HG03432 (cell line): ENCODE results near the gene CDH4.

Experiments used
- ATAC-seq: cut with Tn5 transposase; IDR thresholded peaks from one replicate; pipeline ENCODE4 v1.9.1; 2021; ENCODE audit warnings: mild to moderate bottlenecking, moderate library complexity; ENCODE audit not compliant: unreplicated experiment

Gene CDH4

DNA sequence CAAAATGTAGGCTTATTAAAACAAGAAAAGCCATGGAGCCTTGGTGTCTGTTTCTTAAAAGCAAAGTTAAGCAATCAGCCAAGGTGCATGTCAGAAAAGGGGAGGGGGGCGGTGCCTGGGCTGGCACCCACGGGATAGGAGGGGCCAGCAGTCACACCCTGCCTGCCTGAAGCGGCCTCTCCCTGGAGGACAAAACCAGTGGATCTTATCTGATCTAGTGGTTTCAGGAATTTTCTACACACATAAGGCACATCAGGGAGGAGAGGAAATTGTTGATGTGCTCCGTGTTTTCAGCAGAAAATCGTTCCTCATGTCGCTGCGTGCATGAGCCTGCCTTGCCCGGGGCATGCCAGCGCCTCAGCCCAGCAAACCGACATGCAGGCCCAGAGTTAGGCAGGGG, 537.3 kb downstream of the CDH4 start:
- ATAC-seq, result no peak

DNA sequence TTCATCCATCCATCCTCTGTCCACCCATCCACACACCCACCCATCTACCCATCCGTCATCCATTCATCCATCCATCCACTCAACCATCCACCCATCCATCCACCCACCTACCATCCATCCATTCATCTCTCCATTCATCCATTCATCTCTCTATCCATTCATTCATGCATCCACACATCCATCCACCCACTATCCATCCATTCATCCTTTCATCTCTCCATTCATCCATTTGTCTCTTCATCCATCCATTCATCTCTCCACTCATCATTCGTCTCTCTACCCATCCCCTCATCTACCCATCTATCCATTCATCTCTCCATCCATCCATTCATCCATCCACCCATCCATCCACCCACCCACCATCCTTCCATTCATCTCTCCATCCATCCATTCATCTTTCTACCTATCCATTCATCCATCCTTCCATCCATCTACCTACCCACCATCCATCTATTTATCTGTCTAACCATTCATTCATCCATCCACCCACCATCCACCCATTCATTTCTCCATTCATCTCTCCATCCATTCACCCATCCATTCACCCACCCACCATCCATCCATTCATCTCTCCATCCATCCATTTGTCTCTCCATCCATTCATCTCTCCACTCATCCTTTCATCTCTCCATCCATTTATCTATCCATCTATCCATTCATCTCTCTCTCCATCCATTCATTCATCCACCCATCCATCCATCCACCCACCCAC, 538.2 kb downstream of the CDH4 start:
- no peak for ATAC-seq

DNA sequence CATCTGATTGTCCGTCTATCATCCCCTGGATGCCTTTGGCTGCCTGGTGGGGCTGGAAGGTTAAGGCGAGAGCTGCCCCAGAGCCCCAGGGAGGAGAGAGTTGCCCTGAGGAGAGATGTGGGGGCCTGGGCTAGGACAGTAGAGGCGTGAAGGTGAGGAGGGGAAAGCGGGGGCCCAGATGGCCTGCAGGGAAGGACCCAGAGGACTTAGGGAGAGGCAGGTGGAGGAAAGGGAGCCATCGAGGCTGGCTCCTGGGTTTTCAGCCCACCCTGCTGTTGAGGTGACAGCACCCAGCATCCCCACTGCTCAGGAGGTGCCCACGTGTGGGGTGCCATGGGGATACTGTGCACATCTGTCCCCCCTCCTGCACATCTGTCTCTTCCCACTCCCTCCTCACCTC, 539.9 kb downstream of the CDH4 start:
- ATAC-seq, result no peak

DNA sequence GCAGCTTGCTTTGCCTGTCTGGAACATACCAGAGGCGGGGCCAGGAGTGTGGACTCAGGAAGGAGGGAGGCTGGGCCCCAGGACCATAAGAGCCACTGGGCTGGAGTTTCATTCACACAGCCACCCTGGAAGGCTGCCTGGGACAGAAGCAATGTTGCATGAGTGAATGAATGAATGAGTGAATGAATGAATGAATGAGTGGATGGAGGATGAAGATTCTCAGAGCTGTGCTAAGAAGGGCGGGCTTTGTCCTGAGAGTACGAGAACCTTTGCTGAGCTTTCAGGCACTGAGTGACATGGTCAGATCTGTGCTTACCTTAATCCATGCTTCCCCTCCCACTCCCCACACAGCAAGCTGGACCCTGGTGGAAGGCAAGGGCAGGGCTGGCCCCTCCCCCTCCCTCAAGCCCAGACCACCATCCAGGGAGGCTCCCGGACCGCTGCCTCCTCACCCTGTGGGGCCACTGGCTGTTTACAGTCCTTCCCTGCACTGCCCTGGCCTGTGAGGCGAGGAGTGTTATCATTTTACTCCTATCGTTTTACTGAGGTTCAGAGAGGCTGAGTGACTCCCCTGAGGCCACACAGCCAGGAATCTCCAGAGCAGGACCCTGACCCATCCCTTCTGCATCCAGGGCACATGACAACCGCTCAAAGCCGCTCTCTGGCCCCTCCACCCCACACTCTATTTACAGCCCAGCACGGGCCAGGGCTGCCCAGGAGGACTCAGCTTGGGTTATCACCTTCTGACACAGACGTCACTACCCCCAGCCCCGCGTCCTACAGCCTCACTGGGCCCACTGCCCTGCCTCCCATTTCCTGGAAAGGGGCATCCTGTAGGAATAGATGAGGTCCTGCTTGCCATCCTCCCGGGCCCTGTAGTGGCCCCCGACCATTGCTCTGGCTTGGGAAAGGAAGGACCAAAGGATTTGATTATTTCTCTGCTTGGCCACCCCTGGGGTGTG, 543.9 kb downstream of the CDH4 start:
- no peak for ATAC-seq

DNA sequence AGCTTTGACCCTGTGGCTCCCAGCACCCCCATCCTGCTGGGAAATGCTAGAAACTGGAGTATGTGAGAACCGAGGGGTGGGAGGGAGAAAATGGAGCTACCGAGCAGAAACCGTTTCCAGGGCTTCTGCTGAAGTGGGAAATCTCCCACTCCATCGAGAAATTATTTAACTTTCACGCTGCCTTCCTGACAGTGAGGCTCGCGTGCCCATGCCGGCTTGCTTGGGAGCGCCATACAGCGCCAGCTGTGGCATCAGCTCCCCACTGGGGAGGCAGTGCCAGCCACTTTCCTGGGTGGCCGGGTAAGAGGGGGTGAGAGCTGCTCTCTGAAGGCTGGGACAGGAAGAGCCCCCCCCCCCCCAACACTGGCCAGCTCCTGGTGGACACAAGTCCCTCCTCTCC, 544.7 kb downstream of the CDH4 start:
- no peak for ATAC-seq

DNA sequence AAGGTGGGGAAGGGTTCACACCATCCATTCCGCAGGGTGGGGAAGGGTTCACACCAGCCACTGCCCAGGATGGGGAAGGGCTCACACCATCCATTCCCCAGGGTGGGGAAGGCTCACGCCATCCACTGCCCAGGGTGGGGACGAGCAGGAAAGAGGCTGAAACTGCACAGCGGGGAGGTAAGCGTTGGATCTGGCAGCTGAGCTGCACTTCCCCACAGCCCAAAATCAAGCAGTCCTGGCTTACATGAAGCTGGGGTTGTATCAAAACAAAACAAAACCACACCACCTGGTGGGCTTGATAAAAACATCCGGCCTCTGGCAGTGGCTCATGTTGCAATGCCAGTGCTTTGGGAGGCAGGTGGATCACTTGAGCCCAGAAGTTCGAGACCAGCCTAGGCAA, 545.1 kb downstream of the CDH4 start:
- ATAC-seq, result no peak

DNA sequence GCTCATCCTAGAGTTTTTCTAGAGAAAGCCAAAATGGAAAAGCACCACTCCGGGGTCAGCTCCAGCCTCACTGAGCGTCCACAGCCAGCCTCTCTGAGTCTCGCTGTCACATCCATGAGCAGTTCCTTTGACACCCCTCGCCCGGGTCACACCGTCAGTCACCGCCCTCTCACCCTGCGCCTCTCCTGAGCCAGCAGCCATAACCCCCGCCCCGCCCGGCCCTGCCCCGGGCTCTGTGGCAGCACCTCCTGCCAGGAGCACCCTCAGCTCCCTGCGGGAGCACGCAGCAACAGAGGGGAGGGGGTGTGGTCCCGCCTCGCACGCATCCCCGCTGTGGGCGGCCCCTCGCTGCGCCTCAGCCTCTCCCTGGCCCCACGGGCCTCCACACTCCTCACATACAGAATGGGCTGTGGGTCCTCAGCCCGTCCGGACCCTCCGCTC, 545.9 kb downstream of the CDH4 start:
- no peak for ATAC-seq

DNA sequence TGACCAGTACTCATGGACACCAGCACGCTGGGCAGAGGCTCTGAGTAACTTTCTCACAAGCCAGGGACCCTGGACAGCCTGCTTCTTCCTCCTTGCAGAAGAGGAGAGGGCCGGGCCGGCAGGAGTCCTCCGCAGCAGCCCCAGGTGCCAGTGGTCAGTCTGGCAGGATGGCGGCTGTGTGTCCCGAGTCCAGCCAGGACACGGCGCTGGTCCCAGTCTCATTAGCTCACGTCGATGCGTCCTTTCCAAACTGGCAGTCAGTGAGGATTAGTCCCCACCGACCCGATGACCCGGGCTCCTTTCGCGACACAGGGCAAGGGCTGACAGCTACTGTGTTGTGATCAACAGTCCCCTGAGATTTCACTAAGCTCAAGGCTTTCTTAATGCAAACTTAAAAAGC, 546.6 kb downstream of the CDH4 start:
- no peak for ATAC-seq

DNA sequence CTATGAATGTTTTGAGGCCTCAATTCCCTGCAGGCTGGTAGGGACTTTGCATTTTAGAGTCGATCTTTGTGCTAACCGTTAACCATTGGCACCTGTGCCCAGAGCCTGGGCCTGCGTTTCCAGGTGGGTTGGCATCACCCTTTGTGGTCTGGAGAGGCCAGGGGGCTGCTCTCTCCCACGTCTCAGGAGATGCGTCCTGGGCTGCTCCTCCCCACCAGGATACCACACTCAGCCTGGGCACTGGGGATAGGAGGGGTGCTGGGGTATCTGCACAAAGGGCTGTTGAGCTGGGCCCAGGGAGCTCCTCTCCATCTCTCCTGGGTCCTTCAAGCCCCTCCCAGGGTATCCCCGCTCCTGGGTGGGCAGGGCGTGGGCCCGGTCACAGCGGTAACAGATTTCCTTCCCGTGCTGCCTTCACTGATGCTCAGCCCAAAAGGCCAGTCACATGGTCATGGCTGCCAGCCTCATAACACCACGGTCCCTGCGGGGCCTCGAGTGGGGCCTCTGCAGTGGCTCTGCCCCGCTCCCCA, 547.4 kb downstream of the CDH4 start:
- ATAC-seq, result no peak

DNA sequence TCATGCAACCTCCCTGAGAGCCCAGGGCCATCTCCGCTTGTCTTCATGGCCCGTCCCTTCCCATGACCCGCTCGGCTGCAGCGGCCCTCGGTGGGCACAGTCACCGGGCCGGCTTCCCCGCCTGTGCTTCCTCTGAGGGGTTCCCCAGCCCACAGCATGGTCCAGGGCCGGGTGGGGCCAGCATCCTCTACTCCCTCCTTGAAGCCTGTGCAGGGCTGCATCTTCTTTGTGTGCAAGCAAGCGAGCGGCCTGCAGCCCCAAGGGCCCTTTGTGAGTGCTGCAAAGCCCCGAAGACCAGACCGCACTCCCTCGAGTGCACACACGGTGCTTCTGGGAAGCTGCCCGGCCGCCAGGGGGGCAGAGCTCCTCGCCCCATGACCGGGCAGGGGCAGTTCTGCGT, 547.9 kb downstream of the CDH4 start:
- ATAC-seq, result no peak

DNA sequence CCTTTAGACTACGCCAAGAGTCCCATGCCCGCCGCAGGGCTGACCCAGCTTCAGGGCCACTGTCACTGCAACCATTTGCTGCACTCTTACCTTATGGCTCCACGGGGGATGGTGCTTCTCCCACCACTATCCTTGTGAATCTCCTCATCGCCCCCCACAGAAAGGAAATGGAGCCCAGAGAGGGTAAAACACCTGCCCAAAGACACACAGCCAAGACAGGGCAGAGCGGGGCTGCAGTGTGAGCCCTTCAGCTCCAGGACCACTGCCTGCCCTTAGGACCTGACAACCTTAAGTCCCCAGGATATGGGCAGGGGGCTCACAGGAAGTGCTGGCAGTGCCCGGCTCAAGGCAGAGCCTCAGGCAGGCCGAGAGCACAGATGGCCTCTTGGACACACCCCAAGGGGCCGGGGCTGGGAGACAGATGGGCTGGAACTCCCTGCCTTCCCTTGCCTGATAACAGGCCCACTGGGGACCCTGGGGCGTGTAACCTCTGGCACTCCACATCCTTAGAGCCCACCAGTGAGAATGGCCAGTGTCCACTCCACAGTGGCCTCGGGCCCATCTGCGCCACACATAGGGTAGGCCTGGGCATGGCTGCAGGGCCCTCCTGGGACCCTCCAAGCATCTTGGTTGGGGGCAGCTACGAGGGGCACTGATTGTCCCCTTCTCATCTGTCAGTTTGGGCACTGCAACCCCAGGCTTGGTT, 548.5 kb downstream of the CDH4 start:
- no peak for ATAC-seq

DNA sequence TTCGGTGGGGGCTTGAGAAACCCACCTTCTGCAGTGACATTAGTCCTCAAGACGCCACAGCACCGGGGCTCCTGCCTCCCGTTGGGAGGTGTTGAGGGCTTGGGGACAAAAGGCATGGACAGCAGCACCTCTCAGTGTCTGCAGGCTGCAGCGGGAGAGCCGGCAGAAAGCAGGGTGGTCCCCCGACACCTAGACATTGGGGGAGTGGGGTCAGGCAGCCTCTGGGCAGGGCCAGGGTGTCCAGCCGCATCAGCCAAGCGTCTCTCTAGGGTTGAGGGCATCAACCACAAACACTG, 549.0 kb downstream of the CDH4 start:
- no peak for ATAC-seq

DNA sequence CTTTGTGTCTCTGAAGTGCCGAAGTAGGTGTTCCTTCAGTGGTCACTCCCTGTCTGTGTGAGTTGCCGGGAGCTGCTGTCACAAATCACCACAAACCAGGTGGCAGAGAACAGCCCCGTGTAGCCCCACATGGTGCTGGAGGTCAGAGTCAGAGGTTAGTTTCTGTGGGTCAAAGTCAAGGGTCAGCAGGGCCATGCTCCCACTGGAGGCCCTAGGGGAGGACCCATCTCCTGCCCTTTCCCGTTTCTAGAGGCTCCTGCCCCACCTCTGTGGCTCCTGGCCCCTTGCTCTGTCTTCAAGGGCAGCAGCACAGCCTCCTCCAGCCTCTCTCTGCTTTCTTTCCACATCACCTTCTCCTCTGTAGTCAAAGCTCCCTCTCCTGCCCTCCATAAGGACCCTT, 549.4 kb downstream of the CDH4 start:
- no peak for ATAC-seq

DNA sequence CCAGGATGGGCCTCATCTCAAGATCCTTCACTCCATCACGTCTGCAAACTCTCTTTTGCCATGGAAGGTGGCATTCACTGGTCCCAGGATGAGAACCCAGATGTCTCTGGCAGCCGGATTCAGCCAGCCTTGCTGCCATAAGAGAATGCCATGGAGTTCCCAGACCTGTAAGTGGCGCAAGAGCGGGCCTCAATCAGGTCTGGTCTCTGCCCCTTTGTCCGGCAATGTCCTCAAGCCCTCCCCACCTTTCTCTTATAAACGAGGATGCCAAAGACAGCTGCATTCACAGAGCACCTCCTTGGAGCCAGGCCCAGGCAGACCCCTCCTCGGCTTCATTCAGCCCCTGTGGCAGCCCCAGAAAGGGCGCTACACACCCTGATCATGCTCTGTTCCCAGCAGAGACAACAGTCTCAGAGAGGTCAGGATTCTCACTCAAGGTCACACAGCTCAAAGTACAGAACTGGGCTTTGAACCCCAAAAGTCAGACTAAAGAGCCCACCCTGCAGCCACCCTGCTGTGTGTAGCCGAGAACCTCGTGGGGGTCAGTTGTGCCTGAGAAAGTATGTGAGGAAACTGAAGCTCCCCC, 549.9 kb downstream of the CDH4 start:
- ATAC-seq, result no peak

DNA sequence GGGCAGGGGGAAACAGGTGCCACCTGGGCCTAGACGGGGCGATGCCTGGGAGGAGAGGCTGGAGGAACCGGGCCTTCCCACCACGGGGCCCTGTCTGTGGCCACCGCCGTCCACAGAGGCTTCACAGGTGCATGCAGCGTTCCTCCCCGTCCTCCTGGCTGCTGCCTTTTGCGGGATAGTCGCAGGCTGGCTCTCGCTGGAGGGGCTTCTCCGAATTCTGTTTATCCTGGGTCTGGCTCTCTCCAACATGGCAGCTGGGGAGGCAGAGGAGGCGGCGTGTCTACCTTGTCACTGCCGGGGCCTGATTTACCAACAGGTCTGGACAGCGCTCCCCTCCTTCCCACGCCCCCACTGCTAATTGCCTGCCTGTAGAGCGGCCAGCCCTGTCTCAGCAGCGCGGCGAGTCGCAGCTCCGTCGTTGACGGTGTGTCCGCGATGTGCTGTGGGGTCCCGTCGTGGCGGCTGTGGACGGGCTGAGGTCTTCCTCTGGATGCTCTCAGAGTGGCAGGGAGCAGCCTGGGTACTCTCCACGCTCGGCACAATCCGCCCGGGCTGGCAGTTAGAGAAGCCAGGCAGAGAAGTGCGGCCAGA, 550.8 kb downstream of the CDH4 start:
- ATAC-seq, result no peak

DNA sequence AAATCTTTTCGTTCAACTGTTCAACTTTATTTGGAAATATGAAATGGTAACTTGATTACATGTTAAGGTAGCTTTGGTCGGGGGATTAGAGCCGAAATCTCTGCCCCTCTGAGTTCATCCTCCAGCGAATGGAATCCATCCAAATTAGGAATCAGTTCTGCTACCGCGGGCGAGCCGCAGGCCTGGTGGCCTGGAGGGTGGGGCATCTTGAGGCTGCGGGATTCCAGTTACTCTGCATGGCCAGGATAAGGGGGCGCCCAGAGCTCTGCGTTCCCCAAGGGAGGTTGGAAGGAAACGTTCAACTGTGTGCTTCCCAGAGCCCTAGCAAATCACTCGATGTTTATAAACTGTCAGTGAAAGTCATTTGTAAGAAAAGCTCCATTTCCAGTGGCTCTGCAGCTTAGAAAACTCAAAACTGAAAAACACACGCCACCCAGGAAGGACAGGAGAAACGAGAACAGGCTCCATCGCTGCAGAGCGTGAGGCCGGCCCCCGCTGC, 551.4 kb downstream of the CDH4 start:
- ATAC-seq, result no peak

DNA sequence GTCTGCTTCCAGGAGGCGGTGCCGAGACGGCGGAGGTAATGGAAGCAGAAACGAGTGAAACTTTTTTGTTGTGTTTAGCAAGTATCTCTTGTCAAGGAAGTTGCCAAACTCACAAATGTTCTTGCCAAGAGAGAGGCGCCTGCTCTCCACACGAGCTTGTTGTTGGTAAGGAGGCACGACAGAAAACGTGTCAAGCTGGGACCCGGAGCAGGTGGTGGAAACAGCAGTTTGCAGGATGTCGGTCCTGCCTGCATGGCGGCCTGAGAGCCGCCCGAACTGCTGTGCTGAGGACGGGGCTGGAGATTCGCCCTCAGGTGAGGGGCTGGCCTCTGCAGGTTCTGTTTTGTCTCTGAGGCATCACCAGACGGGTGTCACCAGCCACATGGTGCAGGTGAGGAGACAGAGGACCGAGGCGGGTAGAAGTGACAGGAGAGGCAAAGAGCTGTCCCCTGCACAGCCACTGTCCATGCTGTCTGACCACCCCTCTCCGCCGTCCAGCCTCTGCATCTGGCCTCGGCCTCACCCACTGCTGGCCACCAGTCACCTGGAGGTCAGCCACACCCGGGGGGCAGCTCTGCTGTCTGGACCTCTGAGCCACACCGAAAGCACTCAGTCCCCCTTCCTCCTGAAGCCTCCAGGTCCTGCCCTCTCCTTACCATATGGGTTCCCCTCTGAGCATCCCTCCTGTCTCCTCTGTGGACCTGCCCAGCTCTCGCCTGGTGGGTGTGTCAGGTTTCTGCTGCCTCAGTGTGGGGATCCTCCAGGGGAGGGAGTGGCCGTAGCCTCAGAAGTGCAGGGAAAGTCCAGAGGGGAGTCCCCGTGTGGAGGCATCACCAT, 552.1 kb downstream of the CDH4 start:
- ATAC-seq, result no peak

DNA sequence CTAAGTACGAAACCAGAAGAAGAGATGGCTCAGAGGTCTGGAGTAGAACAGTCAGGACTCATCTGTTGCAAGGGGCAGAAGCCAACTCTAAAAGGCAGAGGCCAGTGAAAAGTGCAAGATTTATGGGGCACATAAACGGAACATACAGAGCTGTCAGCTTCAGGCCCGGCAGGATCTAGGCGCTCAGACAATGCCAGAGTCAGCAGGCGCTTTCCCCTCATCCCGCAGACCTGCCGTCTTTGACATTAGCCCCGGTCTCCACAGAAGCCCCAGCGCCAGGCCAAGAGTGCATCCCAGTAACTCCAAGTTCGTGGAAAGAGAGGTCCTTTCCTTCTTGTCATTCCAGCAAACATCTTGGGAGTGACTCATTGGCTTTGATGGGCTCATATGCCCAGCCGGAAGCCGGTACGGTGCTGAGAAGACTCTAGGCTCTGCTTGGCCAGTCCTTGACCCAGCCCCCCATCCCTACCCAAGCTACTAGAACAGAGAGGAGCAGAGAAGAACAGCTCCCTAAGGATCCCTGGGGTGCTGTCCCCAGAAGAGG, 552.8 kb downstream of the CDH4 start:
- ATAC-seq, result no peak

DNA sequence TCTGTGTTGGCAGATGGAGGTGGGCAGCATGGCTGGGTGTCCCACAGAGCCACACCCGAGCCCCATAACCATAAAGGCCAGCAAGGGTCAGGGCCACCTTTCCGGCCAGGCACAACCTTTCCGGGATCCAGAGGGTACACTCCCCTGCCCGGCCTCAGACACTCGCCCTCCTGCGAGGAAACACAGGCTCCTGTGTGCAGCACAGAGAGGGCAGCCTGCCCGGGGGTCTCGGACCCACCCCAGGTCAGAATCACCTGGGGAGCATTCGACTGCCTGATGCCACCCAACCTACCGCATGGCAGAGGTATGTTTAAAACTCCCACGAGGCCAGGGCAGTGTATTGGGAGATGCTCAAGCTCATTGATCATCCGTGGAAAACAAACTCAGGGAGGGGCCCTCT, 553.3 kb downstream of the CDH4 start:
- ATAC-seq, result no peak
